NT2/D1 (cell line): ENCODE data around the gene FASN.

Experiments
- SUZ12 ChIP-seq: IDR thresholded peaks from 2 replicates; pipeline ENCODE4 v1.6.1; 2011; ENCODE audit not compliant: insufficient read length, insufficient read depth; ENCODE audit errors: extremely low read depth
- YY1 ChIP-seq: IDR thresholded peaks from 2 replicates; pipeline ENCODE4 v1.6.1; 2011; ENCODE audit not compliant: insufficient read length, insufficient read depth

GRCh38 chr17:82121660-82122629 lies 23.9 kb upstream of the FASN start:
- no peak for TF ChIP-seq SUZ12
- TF ChIP-seq YY1 = no peak
